ENCODE results near the gene PLPPR3. TPM values are rescaled to one million over a fixed set of nuclear protein-coding genes. Genes with fewer than 3 reads are reported as not detected.

Gene PLPPR3
- polyA plus RNA-seq, 1 of the 3 experiments (the other 2 are of a cell fraction): 1.6 TPM

DNA sequence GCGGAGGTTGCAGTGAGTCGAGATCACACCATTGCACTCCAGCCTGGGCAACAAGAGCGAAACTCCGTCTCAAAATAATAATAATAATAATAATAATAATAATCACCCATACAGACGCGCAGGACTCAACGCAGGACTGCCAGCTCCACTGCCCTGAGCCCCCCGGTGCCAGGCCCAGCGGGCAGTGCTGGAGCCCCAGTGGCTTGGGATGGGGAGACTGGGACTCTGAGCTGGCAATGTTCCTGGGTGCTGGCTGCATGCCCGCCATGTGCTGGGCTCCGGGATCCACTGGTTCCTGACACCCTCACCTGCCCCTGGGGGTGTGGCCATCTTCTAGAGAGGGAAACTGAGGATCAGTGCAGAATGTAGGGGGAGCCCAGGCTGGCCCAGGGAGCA is 5.6 kb upstream of the PLPPR3 start:
- TF ChIP-seq JUND (IDR thresholded peaks at IDR 0.05) (no peak), EP300 (IDR thresholded peaks at IDR 0.05; ENCODE audit: borderline replicate concordance in 1 of 2, low read depth in 1 of 2, low read length in 1 of 2) (no peak), YY1 (IDR thresholded peaks at IDR 0.05; ENCODE audit: low read depth) (no peak)
- no peak for DNase-seq
- Histone ChIP-seq H3K4me3 (ENCODE audit: low read depth in 2 of 2, low read length in 1 of 2) (no peak overlapping the region), H3F3A (replicated peaks; ENCODE audit: insufficient read depth) (peaks cover 5% of the 10 kb centered on the region), H2AFZ (ENCODE audit: low read depth) (no peak overlapping the region), H3K27ac (ENCODE audit: low read depth in 2 of 2, low read length in 1 of 2) (no peak overlapping the region), H3K9me2 (no peaks in the 10 kb centered on the region), H3K9ac (no peak overlapping the region), H3K27me3 (ENCODE audit: insufficient read depth) (peaks cover 30% of the 10 kb centered on the region), H3K36me3 (replicated peaks in 1 of 2; ENCODE audit: control insufficient read depth in 1 of 2, insufficient read depth in 2 of 2, low read length in 1 of 2) (no peaks in the 10 kb centered on the region), H3K79me2 (ENCODE audit: insufficient read depth) (no peaks in the 10 kb centered on the region), H3K4me2 (no peak overlapping the region), H3K4me1 (ENCODE audit: control insufficient read depth in 1 of 2, insufficient read depth in 2 of 2, low read depth in 1 of 2, low read length in 1 of 2) (no peaks in the 10 kb centered on the region; a peak in 1 of 4 replicates), H3K9me3 (no peaks in the 10 kb centered on the region), H4K20me1 (ENCODE audit: insufficient read depth) (no peaks in the 10 kb centered on the region)
- 94% methylated on average over 9 of the region's 11 CpGs for WGBS (ENCODE audit: low lambda C conversion rate)
- POLR2A ChIA-PET: no interaction called here
- CTCF ChIA-PET: no interaction called here

- Histone ChIP-seq H3K4me3 (ENCODE audit: low read depth in 2 of 2, low read length in 1 of 2) (no peak overlapping the region), H3K79me2 (ENCODE audit: insufficient read depth) (no peaks in the 10 kb centered on the region), H3K9me3 (no peaks in the 10 kb centered on the region), H3K27ac (ENCODE audit: low read depth in 2 of 2, low read length in 1 of 2) (no peak overlapping the region), H2AFZ (ENCODE audit: low read depth) (no peak overlapping the region), H3K4me2 (no peak overlapping the region), H3K9me2 (no peaks in the 10 kb centered on the region), H3K36me3 (replicated peaks in 1 of 2; ENCODE audit: control insufficient read depth in 1 of 2, insufficient read depth in 2 of 2, low read length in 1 of 2) (no peaks in the 10 kb centered on the region), H3K9ac (no peak overlapping the region), H3K4me1 (ENCODE audit: control insufficient read depth in 1 of 2, insufficient read depth in 2 of 2, low read depth in 1 of 2, low read length in 1 of 2) (no peaks in the 10 kb centered on the region; a peak in 1 of 4 replicates), H4K20me1 (ENCODE audit: insufficient read depth) (no peaks in the 10 kb centered on the region), H3F3A (replicated peaks; ENCODE audit: insufficient read depth) (peaks cover 5% of the 10 kb centered on the region), H3K27me3 (ENCODE audit: insufficient read depth) (peaks cover 18% of the 10 kb centered on the region)
- ChIA-PET POLR2A (interaction anchor here (0.6 kb wide), 1 partner anchor 11 kb away, joined by 5 read pairs; no protein-coding TSS in a partner anchor), CTCF (no interaction called here)
- TF ChIP-seq JUND (IDR thresholded peaks at IDR 0.05) (no peak), NFIC (IDR thresholded peaks at IDR 0.05; ENCODE audit: borderline replicate concordance) (no peak), YY1 (IDR thresholded peaks at IDR 0.05; ENCODE audit: low read depth) (no peak), FOXM1 (IDR thresholded peaks at IDR 0.05; ENCODE audit: low read depth) (no peak), TAF1 (IDR thresholded peaks at IDR 0.05; ENCODE audit: borderline replicate concordance, low read depth, low read length) (no peak), SMC3 (IDR thresholded peaks at IDR 0.05; ENCODE audit: low read depth, low read length) (no peak), TCF12 (IDR thresholded peaks at IDR 0.05) (no peak)
- TF ChIP-seq, protein P1, sequence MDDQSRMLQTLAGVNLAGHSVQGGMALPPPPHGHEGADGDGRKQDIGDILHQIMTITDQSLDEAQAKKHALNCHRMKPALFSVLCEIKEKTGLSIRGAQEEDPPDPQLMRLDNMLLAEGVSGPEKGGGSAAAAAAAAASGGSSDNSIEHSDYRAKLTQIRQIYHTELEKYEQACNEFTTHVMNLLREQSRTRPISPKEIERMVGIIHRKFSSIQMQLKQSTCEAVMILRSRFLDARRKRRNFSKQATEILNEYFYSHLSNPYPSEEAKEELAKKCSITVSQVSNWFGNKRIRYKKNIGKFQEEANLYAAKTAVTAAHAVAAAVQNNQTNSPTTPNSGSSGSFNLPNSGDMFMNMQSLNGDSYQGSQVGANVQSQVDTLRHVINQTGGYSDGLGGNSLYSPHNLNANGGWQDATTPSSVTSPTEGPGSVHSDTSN (IDR thresholded peaks at IDR 0.05): no peak
- 81% methylated on average over 19 of the region's 19 CpGs for WGBS (ENCODE audit: low lambda C conversion rate)
- no peak for DNase-seq
Measured at GRCh38 chr19:825897-826644, 4.3 kb upstream of the PLPPR3 start.

- Histone ChIP-seq H3K27ac (ENCODE audit: low read depth in 2 of 2, low read length in 1 of 2) (no peak overlapping the region), H3K27me3 (ENCODE audit: insufficient read depth) (peaks cover 6% of the 10 kb centered on the region; the same call in 1 of the 2 replicates), H3K36me3 (replicated peaks in 1 of 2; ENCODE audit: control insufficient read depth in 1 of 2, insufficient read depth in 2 of 2, low read length in 1 of 2) (no peaks in the 10 kb centered on the region), H3K9ac (no peak overlapping the region), H3F3A (replicated peaks; ENCODE audit: insufficient read depth) (peaks cover 3% of the 10 kb centered on the region), H3K79me2 (ENCODE audit: insufficient read depth) (no peaks in the 10 kb centered on the region), H3K9me2 (no peaks in the 10 kb centered on the region), H3K4me2 (no peak overlapping the region), H3K4me1 (ENCODE audit: control insufficient read depth in 1 of 2, insufficient read depth in 2 of 2, low read depth in 1 of 2, low read length in 1 of 2) (no peaks in the 10 kb centered on the region; a peak in 1 of 4 replicates), H3K4me3 (ENCODE audit: low read depth in 2 of 2, low read length in 1 of 2) (no peak overlapping the region), H3K9me3 (no peaks in the 10 kb centered on the region), H4K20me1 (ENCODE audit: insufficient read depth) (no peaks in the 10 kb centered on the region), H2AFZ (ENCODE audit: low read depth) (no peak overlapping the region)
- no peak for DNase-seq
- CTCF ChIA-PET: no interaction called here
- WGBS (ENCODE audit: low lambda C conversion rate): 85% methylated on average over 13 of the region's 15 CpGs
- POLR2A ChIA-PET: no interaction called here
- TF ChIP-seq, protein P2, sequence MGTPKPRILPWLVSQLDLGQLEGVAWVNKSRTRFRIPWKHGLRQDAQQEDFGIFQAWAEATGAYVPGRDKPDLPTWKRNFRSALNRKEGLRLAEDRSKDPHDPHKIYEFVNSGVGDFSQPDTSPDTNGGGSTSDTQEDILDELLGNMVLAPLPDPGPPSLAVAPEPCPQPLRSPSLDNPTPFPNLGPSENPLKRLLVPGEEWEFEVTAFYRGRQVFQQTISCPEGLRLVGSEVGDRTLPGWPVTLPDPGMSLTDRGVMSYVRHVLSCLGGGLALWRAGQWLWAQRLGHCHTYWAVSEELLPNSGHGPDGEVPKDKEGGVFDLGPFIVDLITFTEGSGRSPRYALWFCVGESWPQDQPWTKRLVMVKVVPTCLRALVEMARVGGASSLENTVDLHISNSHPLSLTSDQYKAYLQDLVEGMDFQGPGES (IDR thresholded peaks at IDR 0.05; ENCODE audit: low read depth, low read length): no peak
- TF ChIP-seq FOXM1 (IDR thresholded peaks at IDR 0.05; ENCODE audit: low read depth) (no peak), NFIC (IDR thresholded peaks at IDR 0.05; ENCODE audit: borderline replicate concordance) (no peak), TEAD4 (IDR thresholded peaks at IDR 0.05; ENCODE audit: borderline replicate concordance, insufficient read depth) (no peak)
Measured at GRCh38 chr19:824885-825284, 3.1 kb upstream of the PLPPR3 start.
